ENCODE measurements around the gene RPH3AL.

RPH3AL gene

DNA sequence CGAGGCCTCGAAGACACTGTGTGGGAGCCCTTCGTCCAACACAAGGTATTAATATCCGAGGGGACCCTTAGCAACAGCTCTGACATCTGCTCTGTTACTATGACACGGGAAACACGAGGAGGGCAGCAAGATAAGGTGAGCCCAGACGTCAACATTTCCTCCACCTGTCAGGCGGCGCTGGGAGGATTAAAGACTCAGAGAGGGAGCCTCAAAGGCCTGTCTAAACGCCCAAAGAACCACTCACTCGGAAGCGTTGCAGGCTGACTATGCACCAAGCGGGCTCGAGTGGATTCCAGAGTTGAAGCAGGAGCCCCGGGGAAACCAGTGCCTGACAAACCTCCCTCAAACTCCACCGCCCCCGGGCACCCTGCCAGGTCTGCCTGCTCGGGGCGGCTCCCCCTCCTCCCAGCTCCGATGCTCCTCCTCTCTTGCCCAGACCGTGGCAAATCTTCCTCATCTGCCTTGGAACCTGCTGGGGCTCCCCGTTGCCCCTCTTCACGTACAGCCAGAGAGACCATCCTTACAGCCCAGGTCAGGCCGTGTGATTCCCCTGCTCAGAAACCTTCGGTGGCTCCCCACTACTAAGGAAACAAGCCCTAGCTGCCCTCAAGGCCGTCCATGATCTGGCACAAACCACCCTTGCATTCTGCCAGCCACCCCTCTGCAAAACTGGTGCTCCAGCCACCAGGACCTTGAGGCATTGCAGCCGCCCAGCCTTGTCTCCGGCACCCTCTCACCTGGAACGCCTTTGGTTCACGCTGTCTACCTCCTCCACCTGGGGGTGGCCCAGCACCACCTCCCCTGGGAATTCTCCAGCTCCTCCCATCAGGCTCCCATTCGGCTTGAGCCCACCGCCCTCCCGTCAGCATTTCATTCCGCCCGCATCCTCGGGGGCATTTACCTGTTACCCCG lies 16.2 kb downstream of the RPH3AL start:
- no peak for DNase-seq (ENCODE audit: low read depth)

DNA sequence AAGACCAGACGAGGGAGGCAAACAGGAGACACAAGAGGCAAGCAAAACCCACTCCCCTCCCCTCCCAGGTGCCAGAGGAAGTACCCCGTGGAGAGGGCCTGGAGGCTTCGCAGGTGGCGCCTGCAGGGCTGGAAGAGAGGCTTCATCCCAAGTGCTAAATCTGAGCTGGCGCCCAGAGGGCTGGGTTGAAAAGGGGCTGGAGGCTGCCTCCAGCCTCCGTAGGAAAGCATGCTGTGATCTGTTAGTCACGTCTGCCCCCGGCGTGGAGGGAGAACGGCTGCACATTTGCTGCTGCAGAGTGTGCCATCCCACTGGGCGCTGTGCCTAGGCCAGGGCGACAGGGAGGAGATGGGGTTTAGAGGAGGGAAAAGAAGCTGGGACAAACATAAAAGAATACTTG lies 16.9 kb downstream of the RPH3AL start:
- DNase-seq (ENCODE audit: low read depth) = no peak

DNA sequence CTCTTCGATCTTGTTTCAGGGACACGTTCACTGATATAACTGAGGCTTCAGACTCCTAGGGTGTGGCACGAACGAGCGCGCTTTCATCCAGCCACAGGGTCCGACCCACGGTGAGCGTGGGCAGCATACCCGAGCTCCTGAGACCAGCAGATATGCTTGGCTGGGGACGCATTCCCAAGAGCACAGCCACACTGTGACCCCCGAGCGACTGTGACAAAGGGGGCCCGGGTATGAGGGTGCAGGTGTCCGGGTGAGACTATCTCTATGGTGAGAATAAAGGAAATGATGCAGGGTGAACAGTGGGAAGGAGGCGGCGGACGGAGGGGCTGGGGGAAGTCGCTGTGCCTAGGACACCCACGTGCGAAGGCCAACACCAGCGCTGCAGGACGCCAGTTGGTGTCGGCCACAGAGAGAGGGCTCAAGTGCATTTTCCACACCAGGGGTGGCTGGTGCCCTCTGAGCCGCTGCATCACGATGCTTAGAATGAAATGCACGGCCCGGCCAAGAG lies 17.6 kb downstream of the RPH3AL start:
- DNase-seq (ENCODE audit: low read depth) = no peak

DNA sequence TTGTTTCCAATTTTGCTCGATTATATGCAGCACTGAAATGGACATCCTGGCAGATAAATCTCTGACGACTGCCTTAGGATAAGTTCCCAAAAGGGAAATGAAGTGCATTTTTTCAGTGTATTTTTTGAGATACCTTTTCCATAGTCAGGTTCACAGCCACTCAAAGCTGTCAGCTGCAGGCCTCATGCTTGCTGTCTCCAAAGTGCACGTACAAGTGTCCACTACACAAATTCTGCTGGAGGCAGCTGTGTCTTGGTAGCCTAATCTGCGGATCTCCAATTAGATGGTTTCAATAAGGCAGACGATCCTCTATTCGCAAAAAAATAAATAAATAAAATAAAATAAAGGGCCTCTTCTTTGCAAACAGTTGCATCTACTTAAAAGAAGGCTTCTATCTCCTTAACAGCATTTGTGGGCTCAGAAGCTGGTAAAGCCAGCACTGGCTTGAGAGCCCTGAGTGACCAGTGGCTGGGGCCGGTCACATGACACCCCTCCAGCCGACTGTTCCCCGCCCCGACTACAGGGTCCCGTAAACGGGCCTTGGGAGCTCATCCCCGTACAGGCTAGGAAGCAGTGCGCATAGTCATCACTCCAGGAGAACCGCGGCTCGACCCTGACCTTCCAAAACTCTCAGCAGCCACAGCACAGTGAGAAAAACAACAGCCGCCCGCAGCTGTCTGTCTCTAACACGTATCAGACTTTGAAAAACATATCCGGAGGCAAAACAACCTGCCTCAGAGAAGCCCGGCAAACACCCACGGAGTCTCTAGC lies 18.8 kb downstream of the RPH3AL start:
- no peak for DNase-seq (ENCODE audit: low read depth)

DNA sequence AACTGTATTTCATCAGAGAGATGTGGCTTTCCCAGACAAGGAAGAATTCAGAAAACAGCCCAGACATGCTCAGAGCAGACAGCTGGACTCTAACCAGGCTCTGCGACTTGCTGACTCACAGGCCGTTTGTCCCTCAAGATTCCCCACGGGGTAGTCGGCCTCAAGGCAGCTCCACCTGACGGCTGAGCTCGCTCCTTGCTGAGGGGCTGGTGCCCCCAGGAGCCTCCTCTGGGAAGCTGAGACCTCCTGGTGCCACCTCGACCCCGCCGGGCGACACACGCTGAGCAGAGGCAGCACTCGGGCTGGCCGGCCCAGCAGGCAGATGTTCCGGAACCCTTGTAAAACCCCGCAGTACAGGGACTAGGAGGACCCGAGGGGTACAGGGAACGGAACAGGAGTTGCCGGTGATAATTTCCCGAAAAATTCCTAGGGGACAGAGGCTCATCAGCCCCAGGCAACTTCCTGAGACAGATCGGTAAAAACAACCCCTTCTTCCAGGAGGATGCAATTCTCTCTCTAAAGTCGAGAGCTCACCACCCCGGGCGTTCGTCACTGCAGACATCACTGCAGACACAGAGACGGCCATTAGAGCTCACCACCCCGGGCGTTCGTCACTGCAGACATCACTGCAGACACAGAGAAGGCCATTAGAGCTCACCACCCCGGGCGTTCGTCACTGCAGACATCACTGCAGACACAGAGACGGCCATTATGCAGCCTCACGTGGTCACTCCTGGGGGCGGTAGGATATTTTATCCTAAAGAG lies 19.9 kb downstream of the RPH3AL start:
- DNase-seq (ENCODE audit: low read depth) = no peak

DNA sequence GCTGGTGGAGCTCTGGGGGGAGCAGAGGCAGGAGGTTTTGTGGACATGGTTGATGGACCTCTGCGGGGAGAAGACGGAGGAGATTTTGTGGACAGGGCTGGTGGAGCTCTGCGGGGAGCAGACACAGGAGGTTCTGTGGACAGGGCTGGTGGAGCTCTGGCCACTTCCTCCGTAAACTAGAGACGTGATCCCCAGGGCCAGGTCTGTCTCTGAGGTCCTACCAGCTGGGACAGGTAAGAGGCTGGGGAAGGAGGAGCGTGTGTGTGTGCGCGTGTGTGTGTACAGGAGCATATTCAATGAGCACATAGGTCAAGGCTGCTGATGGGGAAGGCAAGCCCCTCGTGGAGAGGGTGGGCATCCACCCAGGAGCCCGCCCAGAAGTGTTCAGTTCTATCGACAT lies 20.6 kb downstream of the RPH3AL start:
- DNase-seq (ENCODE audit: low read depth) = no peak

DNA sequence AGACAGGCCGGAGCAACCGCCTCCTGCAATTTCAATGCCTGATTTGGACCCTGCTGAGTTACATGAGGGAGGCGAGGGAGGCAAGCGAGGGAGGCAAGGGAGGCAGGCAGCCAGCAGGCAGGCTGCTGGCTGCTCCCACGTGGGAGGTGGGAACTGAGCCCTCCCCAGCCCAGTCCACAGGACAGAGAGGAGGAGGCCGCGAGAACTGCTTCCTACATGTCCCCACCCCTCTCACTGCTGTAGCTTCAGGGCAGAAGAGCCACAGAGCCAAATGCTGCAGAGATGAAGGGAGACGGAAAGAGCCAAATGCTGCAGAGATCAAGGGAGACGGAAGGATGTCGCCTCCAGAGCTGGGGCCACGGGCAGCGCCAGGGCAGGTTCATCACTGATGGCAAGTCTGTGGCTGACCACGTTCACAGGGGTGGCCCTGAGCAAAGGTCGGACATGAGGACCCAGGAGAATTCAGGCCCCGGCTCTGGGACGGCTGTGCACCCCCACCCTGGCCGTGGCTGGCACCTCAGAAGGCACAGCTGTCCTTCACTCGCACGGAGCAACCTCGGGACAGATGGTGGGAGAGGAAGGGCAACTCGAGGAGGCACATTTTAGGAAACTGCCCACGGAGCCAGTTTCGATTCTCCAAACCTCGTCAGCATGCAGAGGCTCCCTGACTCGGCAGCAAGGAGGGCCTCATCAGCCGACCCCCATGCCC lies 21.5 kb downstream of the RPH3AL start:
- DNase-seq (ENCODE audit: low read depth) = no peak

DNA sequence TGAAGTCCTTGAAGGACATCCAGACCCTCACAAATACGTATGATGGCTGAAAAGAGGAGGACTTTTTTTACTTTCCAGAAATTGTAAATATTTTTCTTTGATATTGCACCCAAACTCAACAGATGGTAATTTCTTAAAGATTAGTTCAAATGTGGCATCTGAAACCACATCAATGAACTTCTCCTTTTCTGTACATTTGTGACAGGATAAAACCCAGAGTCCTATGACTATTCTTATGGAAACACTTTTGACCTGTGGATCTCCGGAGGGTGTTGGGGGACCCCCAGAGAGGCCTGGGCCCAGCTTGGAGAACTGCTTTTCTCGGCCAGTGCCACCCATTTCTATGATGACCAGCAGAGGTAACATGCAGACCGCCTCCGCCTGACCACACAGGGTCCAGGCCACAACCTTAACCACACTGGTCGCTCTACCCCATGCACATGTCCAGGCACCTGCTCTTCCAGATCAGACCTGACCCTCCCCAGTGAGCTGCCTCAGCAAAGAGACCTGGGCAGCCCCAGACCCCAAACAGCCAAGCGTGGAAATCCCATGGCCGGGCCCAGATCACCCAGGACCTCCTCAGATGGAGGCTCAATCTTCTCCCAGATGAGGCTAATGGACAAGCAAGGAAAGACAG lies 22.7 kb downstream of the RPH3AL start:
- no peak for DNase-seq (ENCODE audit: low read depth)

DNA sequence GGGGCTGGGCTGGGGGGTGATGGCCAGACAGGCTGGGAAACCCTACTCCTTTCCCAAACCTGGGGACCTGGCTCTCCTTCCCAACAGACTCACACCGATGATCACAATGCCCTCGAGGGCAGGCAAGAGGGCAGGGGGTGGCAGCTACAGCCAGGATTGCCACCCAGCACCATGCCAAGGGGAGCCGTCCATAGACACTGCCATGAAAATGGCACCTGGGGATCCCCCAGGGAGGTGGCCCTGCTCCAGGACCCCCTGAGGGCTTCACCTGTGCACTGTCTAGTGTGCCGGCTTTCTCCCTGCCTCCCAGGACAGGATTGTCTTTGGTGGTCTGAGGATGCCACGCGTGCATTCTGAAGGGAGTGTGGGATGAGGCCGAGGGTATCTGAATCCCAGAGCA lies 24.6 kb downstream of the RPH3AL start:
- no peak for DNase-seq (ENCODE audit: low read depth)

DNA sequence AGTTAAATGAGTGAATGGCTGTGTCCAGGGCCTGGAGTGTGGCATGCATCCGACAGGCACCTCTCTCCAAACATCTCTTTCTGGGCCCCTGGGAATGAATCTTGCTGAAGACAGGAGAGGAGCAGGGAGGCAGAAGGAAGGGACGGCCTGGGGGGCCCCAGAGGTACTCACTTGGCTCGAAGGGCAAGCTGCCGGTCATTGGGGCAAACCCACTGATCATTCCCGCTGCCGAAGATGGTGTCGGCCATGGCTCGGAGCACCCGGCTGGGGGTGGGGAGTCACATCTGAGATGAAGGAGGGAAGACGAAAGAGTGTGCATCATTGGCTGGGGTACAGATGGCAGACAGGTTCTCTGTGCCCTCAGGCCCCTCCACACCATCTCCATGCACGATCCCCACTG lies 25.3 kb downstream of the RPH3AL start:
- DNase-seq (ENCODE audit: low read depth) = no peak

DNA sequence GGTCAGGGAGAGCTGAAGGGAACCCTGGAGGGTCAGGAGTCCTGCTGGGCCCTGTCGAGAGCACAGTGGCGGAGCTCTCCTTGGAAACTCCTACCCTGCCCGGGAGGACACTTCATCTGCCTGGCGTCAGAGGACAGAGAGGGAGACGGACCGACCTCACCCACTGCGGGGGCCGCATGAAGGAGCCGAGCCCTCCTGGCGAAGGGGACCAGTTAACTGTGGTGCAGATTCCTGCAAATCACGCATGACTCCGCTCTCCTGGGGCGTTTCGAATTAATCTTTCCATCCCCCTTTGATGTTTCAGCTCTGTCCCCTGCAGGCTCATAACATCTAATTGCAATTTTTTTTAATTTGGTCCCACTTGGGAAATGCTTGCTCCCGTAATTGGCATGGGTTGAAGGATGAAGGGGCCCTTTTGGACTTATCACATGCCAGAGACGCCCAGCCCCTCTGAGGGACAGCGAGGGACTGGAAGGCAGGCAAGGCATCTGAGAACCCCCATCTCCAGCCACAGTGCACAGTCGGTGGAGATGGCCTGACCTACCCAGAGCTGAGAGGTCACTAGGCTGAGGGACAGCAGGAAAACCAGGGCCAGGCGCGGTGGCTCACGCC lies 26.5 kb downstream of the RPH3AL start:
- no peak for DNase-seq (ENCODE audit: low read depth)

DNA sequence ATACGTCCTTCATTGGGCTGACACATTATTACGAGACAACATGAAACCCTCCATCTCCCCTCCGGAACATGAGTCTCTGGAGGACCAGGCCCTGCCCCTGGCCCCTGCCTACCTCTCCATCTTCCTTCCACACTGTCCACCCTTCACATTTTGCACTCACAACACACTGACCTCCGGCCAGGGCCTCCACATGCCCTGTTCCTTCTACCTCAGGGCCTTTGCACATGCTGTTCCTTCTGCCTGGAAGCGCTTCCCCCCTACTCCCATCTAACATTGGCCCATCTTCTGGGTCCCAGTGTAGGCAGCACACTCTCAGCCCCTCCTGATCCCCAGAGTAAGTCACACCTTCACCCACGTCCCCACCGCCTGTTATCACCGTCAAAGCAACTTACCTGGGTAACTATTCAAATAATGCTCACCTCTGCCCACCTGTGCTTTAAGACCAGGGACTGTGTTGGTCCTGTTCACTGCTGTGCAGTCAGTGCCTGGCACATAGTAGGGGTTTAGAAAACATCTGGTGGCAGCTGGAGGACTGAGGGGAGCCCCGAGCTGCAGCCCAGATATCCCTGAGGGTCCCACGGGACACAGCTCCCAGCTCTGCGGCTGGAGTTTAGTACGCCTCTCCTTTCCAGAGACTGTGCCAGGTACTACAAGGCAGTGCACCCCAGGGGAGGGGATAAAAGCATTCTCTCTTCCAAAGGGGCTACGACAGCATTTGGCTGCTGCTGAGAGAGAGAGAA lies 27.2 kb downstream of the RPH3AL start:
- no peak for DNase-seq (ENCODE audit: low read depth)

DNA sequence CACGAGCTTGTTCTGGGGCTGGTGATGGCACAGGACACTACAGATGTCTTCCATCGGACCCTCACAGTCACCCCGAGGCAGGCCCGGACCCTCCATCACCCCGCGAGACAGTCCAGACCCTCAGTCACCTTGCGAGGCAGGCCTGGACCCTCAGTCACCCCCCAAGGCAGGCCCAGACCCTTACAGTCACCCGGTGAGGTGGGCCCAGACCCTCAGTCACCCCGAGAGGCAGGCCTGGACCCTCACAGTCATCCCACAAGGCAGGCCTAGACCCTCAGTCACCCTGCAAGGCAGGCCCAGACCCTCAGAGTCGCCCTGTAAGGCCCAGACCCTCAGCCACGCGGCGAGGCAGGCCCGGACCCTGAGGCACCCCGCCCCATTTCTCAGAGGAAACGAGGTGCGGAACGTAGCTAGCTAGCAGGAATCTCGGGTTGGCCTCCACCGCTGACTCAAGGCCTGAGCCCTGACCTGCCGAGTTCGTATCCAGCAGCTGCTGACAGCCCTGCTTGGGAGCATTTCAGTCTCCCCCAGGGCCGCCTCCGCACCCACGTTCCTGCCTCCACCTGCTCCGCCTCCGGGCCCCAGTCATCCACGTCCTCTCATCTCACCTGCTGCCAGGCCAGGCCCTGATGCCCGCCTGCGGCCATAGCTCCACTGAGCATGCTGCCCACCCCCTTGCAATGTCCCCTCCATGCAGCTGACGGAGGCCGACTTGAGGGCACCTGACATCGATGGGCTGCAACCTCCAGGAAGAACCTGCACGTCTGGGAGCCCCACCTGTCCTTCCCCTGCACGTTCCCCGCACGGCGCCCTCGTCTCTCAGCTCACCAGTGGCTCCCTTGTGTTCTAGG lies 28.7 kb downstream of the RPH3AL start:
- no peak for DNase-seq (ENCODE audit: low read depth)

DNA sequence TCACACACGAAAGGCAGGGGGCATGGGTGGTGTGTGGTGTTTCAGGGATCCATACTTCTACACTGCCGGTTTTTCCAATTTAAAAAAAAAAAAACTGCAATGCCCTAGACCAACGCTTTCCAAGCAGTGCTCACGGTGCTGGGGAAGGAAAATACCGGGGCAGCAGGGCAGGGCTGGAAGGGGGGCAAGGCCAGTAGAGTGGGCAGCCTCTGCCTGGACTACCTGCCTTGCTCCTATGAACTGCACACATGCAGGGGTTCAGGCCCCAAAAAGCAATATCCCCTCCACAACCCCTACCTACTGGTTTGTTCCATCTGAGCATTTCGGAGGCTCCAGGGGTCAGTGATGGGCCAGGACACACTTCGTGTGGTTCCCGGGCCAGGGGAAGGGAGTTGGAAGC lies 29.4 kb downstream of the RPH3AL start:
- no peak for DNase-seq (ENCODE audit: low read depth)

DNA sequence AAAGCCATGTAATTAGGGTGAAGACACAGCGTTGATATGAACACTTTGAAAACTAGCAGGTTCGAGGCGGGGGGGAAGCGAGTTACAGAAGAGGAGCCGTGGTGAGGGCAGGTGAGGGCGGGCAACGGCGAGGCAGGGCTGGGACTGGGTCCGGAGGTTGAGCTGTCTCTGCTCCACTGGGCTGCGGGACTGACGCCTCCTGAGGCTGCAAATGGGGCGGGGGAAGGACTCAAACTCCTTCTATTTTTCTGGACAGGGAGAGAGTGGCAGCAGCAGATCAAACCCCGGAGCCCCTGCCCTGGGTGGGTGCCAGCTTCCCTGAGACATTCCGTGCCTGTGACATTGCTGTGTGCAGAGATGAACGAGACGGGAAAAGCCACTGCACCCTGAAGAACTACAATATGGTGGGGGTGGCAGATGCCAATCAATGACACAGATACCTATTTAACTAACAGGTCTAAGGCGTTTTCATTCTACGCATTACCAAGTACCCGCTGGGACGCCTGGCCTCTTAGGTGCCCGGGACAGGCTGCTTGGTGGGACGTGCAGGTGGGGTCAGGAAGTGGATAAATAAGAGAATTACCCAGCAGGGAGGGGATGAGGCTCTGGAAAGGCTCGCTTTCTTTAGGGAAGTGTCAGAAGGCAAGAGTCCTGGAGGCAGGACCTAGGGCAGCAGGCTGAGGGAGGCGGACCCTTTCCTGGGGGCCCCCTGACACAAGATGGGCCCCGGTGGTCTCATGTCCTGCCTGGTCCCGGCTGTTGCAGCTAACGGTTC lies 30.4 kb downstream of the RPH3AL start:
- DNase-seq (ENCODE audit: low read depth) = no peak

DNA sequence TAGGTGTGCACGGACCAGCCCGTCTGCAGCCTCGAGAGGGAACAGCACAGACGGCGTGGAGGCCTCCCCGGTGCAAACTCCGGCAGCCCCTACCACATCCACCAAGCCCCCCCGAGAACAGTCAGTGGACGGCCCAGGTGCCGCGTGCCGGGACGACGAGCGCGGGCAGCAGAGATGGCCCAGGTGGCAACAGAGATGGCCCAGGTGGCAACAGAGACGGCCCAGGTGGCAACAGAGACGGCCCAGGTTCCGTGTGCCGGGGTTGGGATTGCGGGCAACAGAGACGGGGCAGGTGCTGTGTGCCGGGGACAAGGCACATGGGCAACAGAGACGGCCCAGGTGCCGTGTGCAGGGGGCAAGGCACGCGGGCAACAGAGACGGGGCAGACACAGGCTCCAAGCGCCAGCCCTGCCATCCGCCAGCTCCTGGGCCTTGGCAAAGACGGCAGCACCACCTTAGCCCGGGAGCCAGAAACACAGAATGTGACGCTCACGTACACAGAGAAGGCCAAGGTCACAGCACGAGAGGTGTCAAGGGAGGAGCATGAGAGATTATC lies 31.1 kb downstream of the RPH3AL start:
- no peak for DNase-seq (ENCODE audit: low read depth)

DNA sequence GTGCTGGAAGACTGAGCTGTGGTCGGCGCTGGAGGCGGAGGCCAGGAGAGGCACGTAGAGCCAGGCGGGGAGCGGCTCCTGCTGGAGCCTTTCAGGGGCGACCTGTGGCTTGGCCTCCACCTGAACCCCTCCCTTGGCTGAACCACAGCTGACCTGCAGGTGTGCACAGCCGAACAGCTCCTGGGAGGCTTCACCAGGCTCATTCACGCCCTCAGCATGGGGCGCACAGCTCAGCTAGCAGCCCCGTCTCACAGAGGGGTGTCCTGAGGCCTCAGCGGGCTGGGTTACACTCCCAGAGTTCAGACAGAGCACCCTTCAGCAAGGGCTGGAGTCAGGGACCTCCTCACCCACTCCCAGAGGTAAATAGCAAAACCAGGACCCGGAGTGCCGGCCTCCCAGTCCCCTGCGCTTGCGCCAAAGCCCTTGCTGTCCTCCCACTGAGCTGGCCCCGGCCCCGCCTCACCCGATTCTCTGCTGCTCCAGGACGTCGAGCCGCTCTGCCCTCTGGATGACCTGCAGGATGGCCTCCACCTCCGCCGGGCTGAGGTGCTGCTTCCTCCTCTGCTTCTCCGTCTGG lies 31.7 kb downstream of the RPH3AL start:
- DNase-seq (ENCODE audit: low read depth) = no peak

DNA sequence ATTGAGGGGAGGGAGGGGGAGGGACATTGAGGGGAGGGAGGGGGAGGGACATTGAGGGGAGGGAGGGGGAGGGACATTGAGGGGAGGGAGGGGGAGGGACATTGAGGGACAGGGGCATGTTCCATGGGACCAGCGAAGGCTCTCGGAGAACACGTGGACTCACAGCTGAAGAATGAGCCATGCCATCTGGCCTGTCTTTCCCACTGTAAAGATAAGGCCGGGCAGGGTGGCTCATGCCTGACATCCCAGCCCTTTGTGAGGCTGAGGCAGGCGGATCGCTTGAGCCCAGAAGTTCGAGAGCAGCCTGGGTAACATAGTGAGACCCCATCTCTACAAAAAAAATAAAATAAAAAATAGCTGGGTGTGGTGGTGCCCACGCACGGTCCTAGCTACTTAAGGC lies 32.5 kb downstream of the RPH3AL start:
- DNase-seq (ENCODE audit: low read depth) = no peak

All from ELR (cell line).